ENCODE results near the gene RNF220. TPM values are rescaled to one million over a fixed set of nuclear protein-coding genes. Genes with fewer than 3 reads are reported as not detected.

RNF220 gene
- total and polyA plus RNA-seq, 9 of the 15 experiments (the other 6 are each of a cell fraction or from before 2014, with no cell fraction given), result 5.1 to 117 (median 66.9) TPM

GRCh38 chr1:44621841-44622286 lies 216.8 kb downstream of the RNF220 start (continued):
- TF ChIP-seq NR0B1 (IDR thresholded peaks at IDR 0.05; ENCODE audit: partially characterized antibody) (no peak), SREBF2 (CRISPR knock-in tag; IDR thresholded peaks at IDR 0.05) (no peak), NR4A1 (CRISPR knock-in tag; IDR thresholded peaks at IDR 0.05) (no peak), NR4A1 (tag; IDR thresholded peaks at IDR 0.05) (no peak), COPS2 (conservative IDR thresholded peaks at IDR 0.05) (no peak), POLR2B (IDR thresholded peaks at IDR 0.05; ENCODE audit: low read depth, partially characterized antibody) (no peak), SIRT6 (IDR thresholded peaks at IDR 0.05; ENCODE audit: low read depth, low read length) (no peak), KDM1A (IDR thresholded peaks at IDR 0.05) (no peak), SNRNP70 (optimal IDR thresholded peaks at IDR 0.05; ENCODE audit: low read depth, low read length) (no peak), ZNF518B (CRISPR knock-in tag; IDR thresholded peaks at IDR 0.05) (no peak), E2F4 (CRISPR knock-in tag; IDR thresholded peaks at IDR 0.05; ENCODE audit: low read depth) (no peak)

All from K562 (cell line).